Psoas muscle (tissue), 8 donors: Measurements from ENCODE around the gene LRCH3. TPM values are rescaled to one million over a fixed set of nuclear protein-coding genes. Genes with fewer than 3 reads are reported as not detected.

Experiments used
- ATAC-seq, 4 donors: fragments of 200-7000 bp; cut with Tn5 transposase; one replicate each; pipeline ENCODE4 v1.9.1; 2020; ENCODE audit warnings: moderate library complexity in 3 of 4, mild to moderate bottlenecking in 2 of 4
- DNase-seq, 2 donors: peaks; one replicate each; pipeline ENCODE4 v3.0.0-alpha.2; 2020
- H3K27ac ChIP-seq: fragments of 200-600 bp; one replicate; pipeline ENCODE4 v1.8.0; 2022
- H3K27me3 ChIP-seq, 3 donors: fragments of 200-600 bp in 1 of 3; one replicate each; pipeline versions ENCODE4 v1.6.1 to v1.8.0; 2013 to 2022; ENCODE audit warnings: low read length in 2 of 3, mild to moderate bottlenecking in 2 of 3, moderate library complexity in 1 of 3; ENCODE audit not compliant: insufficient read depth in 3 of 3
- H3K36me3 ChIP-seq, 2 donors: fragments of 200-600 bp in 1 of 2; one replicate each; pipeline versions ENCODE4 v1.6.1 to v1.8.0; 2013 to 2022; ENCODE audit warnings: low read depth in 1 of 2, mild to moderate bottlenecking in 1 of 2, moderate library complexity in 1 of 2; ENCODE audit not compliant: insufficient read depth in 1 of 2
- H3K4me1 ChIP-seq: fragments of 200-600 bp; one replicate; pipeline ENCODE4 v1.8.0; 2022
- H3K4me3 ChIP-seq: fragments of 200-600 bp; one replicate; pipeline ENCODE4 v1.8.0; 2022; ENCODE audit warnings: mild to moderate bottlenecking
- H3K9me3 ChIP-seq: fragments of 200-600 bp; one replicate; pipeline ENCODE4 v1.8.0; 2022
- WGBS, 3 donors: extraction: QIAGEN DNeasy Blood & Tissue Kit; methylation state at CpG; one replicate each; pipeline versions ENCODE4 v1.1.6 to v1.1.7; 2013; 5-methylcytosine and 5-hydroxymethylcytosine counted together
- intact Hi-C, 2 donors: fragments of 100-400 bp; cut with DNase I; formaldehyde crosslinking; loops; one replicate each; pipeline versions ENCODE4 v1.11.0 to v1.14.2; 2022
- polyA plus RNA-seq, 3 donors: library from polyadenylated mRNA; stranded (reverse); fragments of 200-250 nt; gene quantifications; one replicate each; pipeline ENCODE4 v1.2.3, GENCODE V29; 2013
- total RNA-seq, 4 donors: library from RNA; stranded (reverse); fragmentation: NEBNext Ultra II Directional in 2 of 4; extraction: Animal tissue kit (Norgen Biotek cat#: 25700) in 2 of 4; gene quantifications; one replicate each; pipeline versions ENCODE4 v1.2.1 to v1.2.4, GENCODE V29; 2021 to 2023
- TF ChIP-seq, protein P1 (sequence below): fragments of 200-600 bp; IDR thresholded peaks from one replicate; pipeline ENCODE4 v1.8.0; 2022; ENCODE audit warnings: antibody characterized with exemption
- donor health status: healthy with polysubstance abuse.
- donor health status: DM: no; HTN: no; CAD: no; lungs with moderate emphysema.
- donor health status: Bipolar disorder and iron deficiency.
- donor health status: healthy.
- donor health status: DM: yes; HTN: yes; CAD: no.
- donor health status: DM: no; HTN: no; CAD: no.
- donor health status: DM: no; HTN: no; CAD: no.
- donor health status: DM: yes; HTN: yes; CAD: no.

Gene LRCH3
- total and polyA plus RNA-seq, 7 donors: 7.0 to 29.5 (median 16.9) TPM

DNA sequence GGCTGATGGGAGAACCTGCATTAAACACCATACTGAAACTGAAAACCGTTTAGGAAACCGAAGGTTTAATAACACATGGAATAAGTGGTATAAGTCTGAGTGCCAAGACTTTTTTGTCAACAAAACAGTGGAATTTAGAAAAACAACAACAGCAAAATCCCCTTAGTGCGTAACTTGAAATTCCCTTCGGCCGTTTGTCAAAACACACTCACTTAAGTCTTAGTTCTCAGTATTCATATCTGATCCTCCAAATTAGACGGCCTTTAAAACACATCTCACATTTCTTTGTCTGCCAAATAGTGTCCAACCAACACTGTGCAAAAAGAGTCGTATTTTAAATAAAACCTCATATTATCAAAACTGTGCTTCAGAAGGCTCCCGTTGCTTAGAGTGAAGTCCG, 64.5 kb downstream of the LRCH3 start:
- 86 to 90% (median 89%) methylated on average over 9 of the region's 9 CpGs for WGBS, 3 donors
- Histone ChIP-seq H3K4me3 (no peak overlapping the region), H3K4me1 (no peaks in the 10 kb centered on the region), H3K36me3 (peaks cover 10 to 80% of the 10 kb centered on the region in 2 donors), H3K27me3 (no peaks in the 10 kb centered on the region), H3K27ac (no peak overlapping the region), H3K9me3 (no peaks in the 10 kb centered on the region)
- TF ChIP-seq, protein P1, sequence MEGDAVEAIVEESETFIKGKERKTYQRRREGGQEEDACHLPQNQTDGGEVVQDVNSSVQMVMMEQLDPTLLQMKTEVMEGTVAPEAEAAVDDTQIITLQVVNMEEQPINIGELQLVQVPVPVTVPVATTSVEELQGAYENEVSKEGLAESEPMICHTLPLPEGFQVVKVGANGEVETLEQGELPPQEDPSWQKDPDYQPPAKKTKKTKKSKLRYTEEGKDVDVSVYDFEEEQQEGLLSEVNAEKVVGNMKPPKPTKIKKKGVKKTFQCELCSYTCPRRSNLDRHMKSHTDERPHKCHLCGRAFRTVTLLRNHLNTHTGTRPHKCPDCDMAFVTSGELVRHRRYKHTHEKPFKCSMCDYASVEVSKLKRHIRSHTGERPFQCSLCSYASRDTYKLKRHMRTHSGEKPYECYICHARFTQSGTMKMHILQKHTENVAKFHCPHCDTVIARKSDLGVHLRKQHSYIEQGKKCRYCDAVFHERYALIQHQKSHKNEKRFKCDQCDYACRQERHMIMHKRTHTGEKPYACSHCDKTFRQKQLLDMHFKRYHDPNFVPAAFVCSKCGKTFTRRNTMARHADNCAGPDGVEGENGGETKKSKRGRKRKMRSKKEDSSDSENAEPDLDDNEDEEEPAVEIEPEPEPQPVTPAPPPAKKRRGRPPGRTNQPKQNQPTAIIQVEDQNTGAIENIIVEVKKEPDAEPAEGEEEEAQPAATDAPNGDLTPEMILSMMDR: no peak
- ATAC-seq (no peak), DNase-seq (no peak)
- intact Hi-C loops: no loop called here

DNA sequence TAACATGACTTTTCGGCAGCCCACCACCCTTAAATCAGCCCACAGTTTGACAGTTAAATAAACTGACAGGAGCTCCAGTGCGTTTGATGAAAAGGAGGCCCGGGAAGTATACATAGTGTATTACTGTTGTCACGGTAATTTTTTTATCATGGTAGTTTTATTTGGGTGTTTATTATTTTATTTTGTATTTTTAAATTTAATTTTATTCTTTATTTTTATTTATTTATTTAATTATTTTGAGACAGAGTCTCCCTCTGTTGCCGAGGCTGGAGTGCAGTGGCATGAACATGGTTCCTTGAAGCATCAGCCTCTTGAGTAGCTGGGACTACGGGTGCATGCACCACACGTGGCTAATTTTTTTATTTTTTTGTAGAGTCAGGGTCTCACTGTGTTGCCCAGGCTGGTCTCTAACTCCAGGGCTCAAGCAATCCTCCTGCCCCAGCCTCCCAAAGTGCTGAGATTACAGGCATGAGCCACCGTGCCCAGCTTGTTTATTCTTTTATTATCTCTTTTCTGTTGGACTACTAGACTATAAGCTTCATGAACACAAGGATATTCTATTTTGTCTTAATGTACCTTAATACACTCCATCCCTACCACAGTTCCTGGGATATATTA, 65.3 kb downstream of the LRCH3 start:
- intact Hi-C loops: no loop called here
- peaks cover 10 to 79% of the 10 kb centered on the region in 2 donors for H3K36me3 ChIP-seq
- no peak for ATAC-seq
- H3K4me3 ChIP-seq: no peak overlapping the region
- TF ChIP-seq, protein P1: no peak
- no peaks in the 10 kb centered on the region for H3K9me3 ChIP-seq
- DNase-seq: no peak
- no peak overlapping the region for H3K27ac ChIP-seq
- no peaks in the 10 kb centered on the region for H3K27me3 ChIP-seq
- no peaks in the 10 kb centered on the region for H3K4me1 ChIP-seq
- 80 to 90% (median 82%) methylated on average over 8 of the region's 8 CpGs for WGBS, 3 donors

DNA sequence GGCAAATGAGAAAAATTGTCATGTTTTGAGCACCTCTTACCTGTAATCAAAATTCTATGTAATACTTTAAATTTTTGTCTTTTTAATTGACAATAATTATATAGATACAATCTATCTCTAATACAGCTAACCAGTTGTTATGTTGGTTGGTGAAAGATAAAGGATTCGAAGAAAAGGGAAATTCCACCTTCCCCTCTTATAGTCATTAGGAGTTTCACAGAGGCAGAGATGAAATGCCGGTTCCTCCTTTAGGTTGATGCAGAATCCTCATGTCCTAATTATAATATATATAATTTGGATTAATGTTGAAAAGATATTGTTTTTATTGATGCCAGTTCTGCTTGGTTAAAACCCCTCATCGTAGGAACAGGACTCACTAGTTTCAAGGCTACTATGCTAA, 67.1 kb downstream of the LRCH3 start:
- peaks cover 8 to 69% of the 10 kb centered on the region in 2 donors for H3K36me3 ChIP-seq
- ATAC-seq (no peak), DNase-seq (no peak)
- intact Hi-C loops: no loop called here
- no peaks in the 10 kb centered on the region for H3K9me3 ChIP-seq
- H3K27me3 ChIP-seq: no peaks in the 10 kb centered on the region
- no peak overlapping the region for H3K27ac ChIP-seq
- H3K4me1 ChIP-seq: no peaks in the 10 kb centered on the region
- H3K4me3 ChIP-seq: no peak overlapping the region
- TF ChIP-seq, protein P1: no peak
- WGBS, 3 donors: 87 to 96% (median 93%) methylated on average over 3 of the region's 3 CpGs

- DNase-seq: no peak
- Histone ChIP-seq H3K27ac (no peak overlapping the region), H3K4me1 (no peaks in the 10 kb centered on the region), H3K36me3 (peaks cover 8 to 64% of the 10 kb centered on the region in 2 donors), H3K27me3 (no peaks in the 10 kb centered on the region), H3K9me3 (no peaks in the 10 kb centered on the region), H3K4me3 (no peak overlapping the region)
- ATAC-seq: no peak
- TF ChIP-seq, protein P1: no peak
- WGBS, 3 donors: 68 to 86% (median 75%) methylated on average over 3 of the region's 3 CpGs
- intact Hi-C loops: no loop called here
Measured at GRCh38 chr3:197858598-197858997, 67.5 kb downstream of the LRCH3 start.

DNA sequence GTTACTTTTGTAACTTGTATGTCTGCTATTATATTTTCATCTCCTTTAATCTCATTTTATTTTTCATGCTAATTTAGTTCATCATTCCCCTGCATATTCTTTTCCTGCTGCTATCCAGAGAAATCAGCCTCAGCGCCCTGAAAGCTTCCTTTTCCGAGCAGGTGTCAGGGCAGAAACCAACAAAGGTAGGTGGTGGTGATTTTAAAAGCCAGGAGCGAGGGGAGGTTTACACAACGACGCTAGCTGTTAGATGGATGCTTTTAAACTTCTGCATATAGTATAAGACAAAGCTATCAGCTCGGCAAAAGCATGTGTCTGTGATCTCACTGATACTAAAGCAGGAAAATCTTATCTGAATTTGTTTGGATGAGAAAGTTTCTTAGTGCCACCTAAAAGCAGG, 75.0 kb downstream of the LRCH3 start:
- ATAC-seq (no peak), DNase-seq (no peak)
- Histone ChIP-seq H3K36me3 (peaks cover 3 to 69% of the 10 kb centered on the region in 2 donors), H3K27me3 (no peaks in the 10 kb centered on the region), H3K27ac (no peak overlapping the region), H3K4me1 (no peaks in the 10 kb centered on the region), H3K9me3 (no peaks in the 10 kb centered on the region), H3K4me3 (no peak overlapping the region)
- TF ChIP-seq, protein P1: no peak
- WGBS, 3 donors: 95 to 96% (median 95%) methylated on average over 6 of the region's 6 CpGs
- intact Hi-C loops: no loop called here
